Measurements from ENCODE around the gene MAP7D1. TPM values are rescaled to one million over a fixed set of nuclear protein-coding genes. Genes with fewer than 3 reads are reported as not detected.
A peak's percentile ranks its signal among the peaks of the same experiment; 100 is the strongest.

Gene MAP7D1
- total and polyA plus RNA-seq, 2 of the 13 experiments (the other 11 are each of a cell fraction or from before 2014, with no cell fraction given): 5.6 to 7.2 TPM

- TF ChIP-seq ARID4A (CRISPR knock-in tag; IDR thresholded peaks at IDR 0.05; ENCODE audit: borderline replicate concordance) (peak; percentile 69), ZNF234 (CRISPR knock-in tag; conservative IDR thresholded peaks at IDR 0.05) (0 out of 2 replicates have a peak, but pooled peaks have one; percentile 71), MXD4 (CRISPR knock-in tag; IDR thresholded peaks at IDR 0.05) (peak; percentile 16; the same call in 1 of the 2 replicates), ZBTB4 (CRISPR knock-in tag; IDR thresholded peaks at IDR 0.05; ENCODE audit: borderline replicate concordance) (peak; percentile 75; the same call in 1 of the 2 replicates), AKAP8 (CRISPR knock-in tag; IDR thresholded peaks at IDR 0.05) (no peak), ZNF704 (CRISPR knock-in tag; IDR thresholded peaks at IDR 0.05; ENCODE audit: borderline replicate concordance) (0 out of 2 replicates have a peak, but pooled peaks have one; percentile 8), NFKB2 (CRISPR knock-in tag; IDR thresholded peaks at IDR 0.05; ENCODE audit: borderline replicate concordance) (peak; percentile 27; the same call in 1 of the 2 replicates), MNT (IDR thresholded peaks at IDR 0.05) (peak; percentile 51), ZNF367 (CRISPR knock-in tag; IDR thresholded peaks at IDR 0.05; ENCODE audit: borderline replicate concordance) (0 out of 2 replicates have a peak, but pooled peaks have one; percentile 15), ZNF574 (CRISPR knock-in tag; IDR thresholded peaks at IDR 0.05) (peak; percentile 9; the same call in 1 of the 2 replicates), DDIT3 (CRISPR knock-in tag; IDR thresholded peaks at IDR 0.05) (0 out of 2 replicates have a peak, but pooled peaks have one; percentile 55), YEATS4 (CRISPR knock-in tag; IDR thresholded peaks at IDR 0.05; ENCODE audit: borderline replicate concordance) (peak; percentile 96)
These were observed 68.8 kb downstream of the MAP7D1 start (continued) for GRCh38 chr1:36224537-36225282.
